Brain microvascular endothelial cell (primary cell): Measurements from ENCODE around the gene FOXL3.
A peak's percentile ranks its signal among the peaks of the same experiment; 100 is the strongest.
"Not testable (repeated sequence)": the region's sequence is repeated elsewhere in the genome, so short reads cannot be mapped to it uniquely, and the experiment has no call there.

Experiments used
- DNase-seq: peaks from one replicate; pipeline ENCODE4 v3.0.0-alpha.2; 2020
- H3K27ac ChIP-seq: fragments of 250-450 bp; sonication (Bioruptor Pico); 2 replicates; pipeline ENCODE4 v1.5.1; 2020; ENCODE audit warnings: mild to moderate bottlenecking, moderate library complexity
- H3K27me3 ChIP-seq: fragments of 250-450 bp; sonication (Bioruptor Pico); replicated peaks from 2 replicates; pipeline ENCODE4 v1.5.1; 2020; ENCODE audit warnings: mild to moderate bottlenecking
- H3K36me3 ChIP-seq: fragments of 250-450 bp; sonication (Bioruptor Pico); replicated peaks from 2 replicates; pipeline ENCODE4 v1.5.1; 2020; ENCODE audit warnings: mild to moderate bottlenecking
- H3K4me3 ChIP-seq: 2 replicates; pipeline ENCODE4 v1.5.1; 2011; ENCODE audit warnings: low read depth, mild to moderate bottlenecking, control low read depth, low read length, moderate library complexity
- CTCF ChIP-seq: IDR thresholded peaks from 2 replicates; pipeline ENCODE4 v1.5.1; 2011; ENCODE audit warnings: low read depth, mild to moderate bottlenecking, moderate library complexity, low read length, control low read depth, inconsistent platforms; ENCODE audit errors: missing control alignments
- in situ Hi-C: cut with HindIII; loops from 2 replicates; pipeline ENCODE4 v1.10.0; 2017; ENCODE audit warnings: low sequenced_read_pairs, low pct_ligation_motif_present

The FOXL3 gene

GRCh38 chr7:259751-260405 is 30.1 kb upstream of the FOXL3 start:
- no peaks in the 10 kb centered on the region for H3K27me3 ChIP-seq
- H3K36me3 ChIP-seq = peaks cover 50% of the 10 kb centered on the region
- H3K27ac ChIP-seq = no peak overlapping the region
- no peak for TF ChIP-seq CTCF
- H3K4me3 ChIP-seq = no peak overlapping the region
- no peak for DNase-seq
- in situ Hi-C loops = no loop called here

- no peak for TF ChIP-seq CTCF
Observed at GRCh38 chr7:260441-261281, 29.3 kb upstream of the FOXL3 start.

GRCh38 chr7:261341-262250 is 28.4 kb upstream of the FOXL3 start:
- H3K36me3 ChIP-seq = peaks cover 36% of the 10 kb centered on the region
- in situ Hi-C loops = no loop called here
- no peaks in the 10 kb centered on the region for H3K27me3 ChIP-seq
- H3K4me3 ChIP-seq = no peak overlapping the region
- no peak for DNase-seq
- H3K27ac ChIP-seq = no peak overlapping the region
- TF ChIP-seq CTCF = no peak

More at GRCh38 chr7:260441-261281, 29.3 kb upstream of the FOXL3 start:
- H3K27me3 ChIP-seq = no peaks in the 10 kb centered on the region
- peaks cover 45% of the 10 kb centered on the region for H3K36me3 ChIP-seq
- in situ Hi-C loops = no loop called here
- H3K4me3 ChIP-seq = no peak overlapping the region
- H3K27ac ChIP-seq = no peak overlapping the region
- no peak for DNase-seq

GRCh38 chr7:262251-262572 is 27.8 kb upstream of the FOXL3 start:
- Histone ChIP-seq H3K4me3 (no peak overlapping the region), H3K27me3 (no peaks in the 10 kb centered on the region), H3K27ac (no peak overlapping the region), H3K36me3 (peaks cover 30% of the 10 kb centered on the region)
- TF ChIP-seq CTCF = no peak
- in situ Hi-C loops = no loop called here
- no peak for DNase-seq

- DNase-seq, H3K27ac ChIP-seq, H3K4me3 ChIP-seq, in situ Hi-C loops, H3K27me3 ChIP-seq: not testable (repeated sequence)
- H3K36me3 ChIP-seq = peaks cover 27% of the 10 kb centered on the region
- peak; percentile 56 for TF ChIP-seq CTCF
Observed at GRCh38 chr7:262631-263311, 27.2 kb upstream of the FOXL3 start.
